ENCODE results near the gene TNK2. TPM values are rescaled to one million over a fixed set of nuclear protein-coding genes. Genes with fewer than 3 reads are reported as not detected.
A peak's percentile ranks its signal among the peaks of the same experiment; 100 is the strongest.

Gene TNK2
- total and polyA plus RNA-seq, 2 of the 13 experiments (the other 11 are each of a cell fraction or from before 2014, with no cell fraction given), result 4.6 to 5.8 TPM

- TF ChIP-seq ZNF142 (CRISPR knock-in tag; IDR thresholded peaks at IDR 0.05) (peak; percentile 81; the same call in 1 of the 2 replicates), ZNF776 (CRISPR knock-in tag; IDR thresholded peaks at IDR 0.05) (no peak), HHEX (CRISPR knock-in tag; IDR thresholded peaks at IDR 0.05) (no peak), ZNF138 (CRISPR knock-in tag; IDR thresholded peaks at IDR 0.05; ENCODE audit: low read depth) (no peak), ZNF235 (CRISPR knock-in tag; IDR thresholded peaks at IDR 0.05; ENCODE audit: borderline replicate concordance) (no peak), SOX5 (CRISPR knock-in tag; IDR thresholded peaks at IDR 0.05; ENCODE audit: borderline replicate concordance) (peak; percentile 48; the same call in 1 of the 2 replicates), ZNF253 (CRISPR knock-in tag; IDR thresholded peaks at IDR 0.05; ENCODE audit: borderline replicate concordance) (no peak), THRA (CRISPR knock-in tag; IDR thresholded peaks at IDR 0.05; ENCODE audit: borderline replicate concordance) (no peak), HOMEZ (CRISPR knock-in tag; IDR thresholded peaks at IDR 0.05; ENCODE audit: low read depth) (no peak), YY1 (IDR thresholded peaks at IDR 0.05; ENCODE audit: insufficient read depth, insufficient replicate concordance, low read depth, low read length) (no peak), ISX (CRISPR knock-in tag; conservative IDR thresholded peaks at IDR 0.05) (no peak), ATF4 (CRISPR knock-in tag; IDR thresholded peaks at IDR 0.05) (no peak)
- TF ChIP-seq, protein P1, sequence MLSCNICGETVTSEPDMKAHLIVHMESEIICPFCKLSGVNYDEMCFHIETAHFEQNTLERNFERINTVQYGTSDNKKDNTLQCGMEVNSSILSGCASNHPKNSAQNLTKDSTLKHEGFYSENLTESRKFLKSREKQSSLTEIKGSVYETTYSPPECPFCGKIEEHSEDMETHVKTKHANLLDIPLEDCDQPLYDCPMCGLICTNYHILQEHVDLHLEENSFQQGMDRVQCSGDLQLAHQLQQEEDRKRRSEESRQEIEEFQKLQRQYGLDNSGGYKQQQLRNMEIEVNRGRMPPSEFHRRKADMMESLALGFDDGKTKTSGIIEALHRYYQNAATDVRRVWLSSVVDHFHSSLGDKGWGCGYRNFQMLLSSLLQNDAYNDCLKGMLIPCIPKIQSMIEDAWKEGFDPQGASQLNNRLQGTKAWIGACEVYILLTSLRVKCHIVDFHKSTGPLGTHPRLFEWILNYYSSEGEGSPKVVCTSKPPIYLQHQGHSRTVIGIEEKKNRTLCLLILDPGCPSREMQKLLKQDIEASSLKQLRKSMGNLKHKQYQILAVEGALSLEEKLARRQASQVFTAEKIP (CRISPR knock-in tag; IDR thresholded peaks at IDR 0.05; ENCODE audit: borderline replicate concordance), result no peak
- TF ChIP-seq, protein P2, sequence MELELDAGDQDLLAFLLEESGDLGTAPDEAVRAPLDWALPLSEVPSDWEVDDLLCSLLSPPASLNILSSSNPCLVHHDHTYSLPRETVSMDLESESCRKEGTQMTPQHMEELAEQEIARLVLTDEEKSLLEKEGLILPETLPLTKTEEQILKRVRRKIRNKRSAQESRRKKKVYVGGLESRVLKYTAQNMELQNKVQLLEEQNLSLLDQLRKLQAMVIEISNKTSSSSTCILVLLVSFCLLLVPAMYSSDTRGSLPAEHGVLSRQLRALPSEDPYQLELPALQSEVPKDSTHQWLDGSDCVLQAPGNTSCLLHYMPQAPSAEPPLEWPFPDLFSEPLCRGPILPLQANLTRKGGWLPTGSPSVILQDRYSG (CRISPR knock-in tag; IDR thresholded peaks at IDR 0.05), result no peak
These were observed 2.1 kb downstream of the TNK2 start (continued) for GRCh38 chr3:195905970-195906864.
